ENCODE measurements around the gene DNAJC2. TPM values are rescaled to one million over a fixed set of nuclear protein-coding genes. Genes with fewer than 3 reads are reported as not detected.
"Not testable (repeated sequence)": the region's sequence is repeated elsewhere in the genome, so short reads cannot be mapped to it uniquely, and the experiment has no call there.

Gene DNAJC2
- total RNA-seq, 2 experiments from 2014 or later, result 38.6 to 53.5 TPM

GRCh38 chr7:103278195-103278594 lies 66.4 kb downstream of the DNAJC2 start:
- not testable (repeated sequence) for BruUV-seq (replicated peaks)

GRCh38 chr7:103274867-103275266 lies 69.7 kb downstream of the DNAJC2 start:
- BruUV-seq (replicated peaks); H3K36me3 ChIP-seq (ENCODE audit: insufficient read depth, low read length); H3K4me2 ChIP-seq (ENCODE audit: low read length); H3K9me3 ChIP-seq (ENCODE audit: low read length); H3K27ac ChIP-seq (ENCODE audit: low read depth, low read length, poor library complexity, severe bottlenecking); DNase-seq (ENCODE audit: low spot score); CTCF ChIA-PET (ENCODE audit: unreplicated experiment); H2AFZ ChIP-seq (ENCODE audit: low read length); H3K9me2 ChIP-seq (ENCODE audit: insufficient read depth, low read length); H3K4me3 ChIP-seq (ENCODE audit: low read depth, low read length, poor library complexity, severe bottlenecking); H4K20me1 ChIP-seq (ENCODE audit: insufficient read depth, low read length); H3K4me1 ChIP-seq (ENCODE audit: insufficient read depth, low read length, poor library complexity, severe bottlenecking); intact Hi-C loops (cut with micrococcal nuclease; ENCODE audit: unreplicated experiment); POLR2A ChIA-PET: not testable (repeated sequence)
- peaks cover 14% of the 10 kb centered on the region; the same call in 1 of the 2 replicates for H3K79me2 ChIP-seq (ENCODE audit: insufficient read depth, low read depth, low read length)

More at GRCh38 chr7:103278195-103278594, 66.4 kb downstream of the DNAJC2 start:
- H4K20me1 ChIP-seq (ENCODE audit: insufficient read depth, low read length); H3K27ac ChIP-seq (ENCODE audit: low read depth, low read length, poor library complexity, severe bottlenecking); POLR2A ChIA-PET; DNase-seq (ENCODE audit: low spot score); H3K36me3 ChIP-seq (ENCODE audit: insufficient read depth, low read length); H3K9me3 ChIP-seq (ENCODE audit: low read length); H2AFZ ChIP-seq (ENCODE audit: low read length); intact Hi-C loops (cut with micrococcal nuclease; ENCODE audit: unreplicated experiment); H3K9me2 ChIP-seq (ENCODE audit: insufficient read depth, low read length); CTCF ChIA-PET (ENCODE audit: unreplicated experiment): not testable (repeated sequence)
- H3K4me2 ChIP-seq (ENCODE audit: low read length), result peak overlapping the region; percentile 84
- peak overlapping the region; percentile 57 for H3K4me3 ChIP-seq (ENCODE audit: low read depth, low read length, poor library complexity, severe bottlenecking)
- H3K4me1 ChIP-seq (ENCODE audit: insufficient read depth, low read length, poor library complexity, severe bottlenecking), result peaks cover 12% of the 10 kb centered on the region
- peaks cover 14% of the 10 kb centered on the region; the same call in 1 of the 2 replicates for H3K79me2 ChIP-seq (ENCODE audit: insufficient read depth, low read depth, low read length)

- H3K9me3 ChIP-seq (ENCODE audit: low read length); H3K79me2 ChIP-seq (ENCODE audit: insufficient read depth, low read depth, low read length); H4K20me1 ChIP-seq (ENCODE audit: insufficient read depth, low read length); intact Hi-C loops (cut with micrococcal nuclease; ENCODE audit: unreplicated experiment); H3K4me2 ChIP-seq (ENCODE audit: low read length); H3K36me3 ChIP-seq (ENCODE audit: insufficient read depth, low read length); H3K4me3 ChIP-seq (ENCODE audit: low read depth, low read length, poor library complexity, severe bottlenecking); H3K27ac ChIP-seq (ENCODE audit: low read depth, low read length, poor library complexity, severe bottlenecking); BruUV-seq (replicated peaks); DNase-seq (ENCODE audit: low spot score); H2AFZ ChIP-seq (ENCODE audit: low read length); CTCF ChIA-PET (ENCODE audit: unreplicated experiment); H3K4me1 ChIP-seq (ENCODE audit: insufficient read depth, low read length, poor library complexity, severe bottlenecking); H3K9me2 ChIP-seq (ENCODE audit: insufficient read depth, low read length): not testable (repeated sequence)
- POLR2A ChIA-PET, result interaction anchor here (0.6 kb wide), 1 partner anchor 286 kb away, joined by 3 read pairs; no protein-coding TSS in a partner anchor
Measured at GRCh38 chr7:103273374-103273773, 71.2 kb downstream of the DNAJC2 start.

- CTCF ChIA-PET (ENCODE audit: unreplicated experiment); H3K4me3 ChIP-seq (ENCODE audit: low read depth, low read length, poor library complexity, severe bottlenecking); BruUV-seq (replicated peaks): not testable (repeated sequence)
Measured at GRCh38 chr7:103266229-103266628, 78.3 kb downstream of the DNAJC2 start.

GRCh38 chr7:103264054-103264453 lies 80.5 kb downstream of the DNAJC2 start:
- intact Hi-C loops (cut with micrococcal nuclease; ENCODE audit: unreplicated experiment); H3K4me3 ChIP-seq (ENCODE audit: low read depth, low read length, poor library complexity, severe bottlenecking); H3K4me2 ChIP-seq (ENCODE audit: low read length); H3K9me2 ChIP-seq (ENCODE audit: insufficient read depth, low read length); H3K36me3 ChIP-seq (ENCODE audit: insufficient read depth, low read length); BruUV-seq (replicated peaks); CTCF ChIA-PET (ENCODE audit: unreplicated experiment); H2AFZ ChIP-seq (ENCODE audit: low read length); DNase-seq (ENCODE audit: low spot score); H3K4me1 ChIP-seq (ENCODE audit: insufficient read depth, low read length, poor library complexity, severe bottlenecking); H3K9me3 ChIP-seq (ENCODE audit: low read length); H3K27ac ChIP-seq (ENCODE audit: low read depth, low read length, poor library complexity, severe bottlenecking); H3K79me2 ChIP-seq (ENCODE audit: insufficient read depth, low read depth, low read length); H4K20me1 ChIP-seq (ENCODE audit: insufficient read depth, low read length): not testable (repeated sequence)
- POLR2A ChIA-PET, result interaction anchor here (0.7 kb wide), 1 partner anchor 38 kb away, joined by 3 read pairs; no protein-coding TSS in a partner anchor

More at GRCh38 chr7:103266229-103266628, 78.3 kb downstream of the DNAJC2 start:
- H2AFZ ChIP-seq (ENCODE audit: low read length); H3K9me2 ChIP-seq (ENCODE audit: insufficient read depth, low read length); H3K27ac ChIP-seq (ENCODE audit: low read depth, low read length, poor library complexity, severe bottlenecking); H3K4me2 ChIP-seq (ENCODE audit: low read length); H4K20me1 ChIP-seq (ENCODE audit: insufficient read depth, low read length); H3K36me3 ChIP-seq (ENCODE audit: insufficient read depth, low read length); DNase-seq (ENCODE audit: low spot score); H3K79me2 ChIP-seq (ENCODE audit: insufficient read depth, low read depth, low read length); H3K4me1 ChIP-seq (ENCODE audit: insufficient read depth, low read length, poor library complexity, severe bottlenecking); H3K9me3 ChIP-seq (ENCODE audit: low read length); intact Hi-C loops (cut with micrococcal nuclease; ENCODE audit: unreplicated experiment): not testable (repeated sequence)
- POLR2A ChIA-PET, result interaction anchor here (0.6 kb wide), 1 partner anchor 1222 kb away, joined by 3 read pairs; no protein-coding TSS in a partner anchor

Small RNA genes lying within 50 kb of the gene (small RNA-seq; reads per million reads assigned to genes)
- 0.57 reads per million, percentile 14 among the genes with 10 or more reads in this experiment for gene RPS29P16

Other genes starting within 250 kb of the DNAJC2 start
- 8.5 and 13.5 TPM in 2 replicates for gene NAPEPLD, start 195.7 kb downstream of the DNAJC2 start, total RNA-seq (2014; rRNA removed; shearing (Covaris generic))
- 15.4 and 15.9 TPM in 2 replicates for gene NAPEPLD, start 195.7 kb downstream of the DNAJC2 start, total RNA-seq (2022)
- 48.5 and 57.5 TPM in 2 replicates for gene PMPCB, start 47.3 kb downstream of the DNAJC2 start, total RNA-seq (2014; rRNA removed; shearing (Covaris generic))
- 94.1 and 95.9 TPM in 2 replicates for gene PMPCB, start 47.3 kb downstream of the DNAJC2 start, total RNA-seq (2022)
- gene PSMC2, start 2.9 kb upstream of the DNAJC2 start, total RNA-seq (2014; rRNA removed; shearing (Covaris generic)), result 77.7 and 95.2 TPM in 2 replicates
- gene PSMC2, start 2.9 kb upstream of the DNAJC2 start, total RNA-seq (2022), result 120 and 129 TPM in 2 replicates
- not detected in 2 replicates for gene SLC26A5, start 101.4 kb upstream of the DNAJC2 start, total RNA-seq (2014; rRNA removed; shearing (Covaris generic))
- not detected in 2 replicates for gene SLC26A5, start 101.4 kb upstream of the DNAJC2 start, total RNA-seq (2022)

Measured in OCI-LY7 (cell line).